Activated CD4-positive, alpha-beta T cell treated with anti-CD3 and anti-CD28 coated beads for 4 hours (primary cell): Measurements from ENCODE around the gene GRB14.
"Not testable (repeated sequence)": the region's sequence is repeated elsewhere in the genome, so short reads cannot be mapped to it uniquely, and the experiment has no call there.

Source experiments
- DNase-seq, 2 donors: peaks; one replicate each; pipeline ENCODE4 v3.0.0-alpha.2; 2020

The GRB14 gene

GRCh38 chr2:164549705-164550104, 71.6 kb downstream of the GRB14 start:
- not testable (repeated sequence) for DNase-seq

- DNase-seq = no peak
These were observed 75.8 kb downstream of the GRB14 start for GRCh38 chr2:164545484-164545883.

DNA sequence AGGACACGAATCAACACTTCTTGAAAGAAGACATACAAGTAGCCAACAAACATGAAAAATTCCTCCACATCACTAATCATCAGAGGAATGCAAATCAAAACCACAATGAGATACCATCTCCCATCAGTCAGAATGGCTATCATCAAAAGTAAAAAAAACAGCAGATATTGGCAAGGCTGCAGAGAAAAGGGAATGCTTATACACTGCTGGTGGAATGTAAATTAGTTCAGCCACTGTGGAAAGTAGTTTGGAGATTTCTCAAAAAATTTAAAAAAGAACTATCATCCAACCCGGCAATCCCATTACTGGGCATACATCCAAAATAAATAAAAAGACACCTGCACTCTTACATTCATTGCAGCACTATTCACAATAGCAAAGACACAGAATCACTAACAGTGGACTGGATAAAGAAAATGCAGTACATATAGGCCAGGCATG, 78.7 kb downstream of the GRB14 start:
- DNase-seq = no peak

DNA sequence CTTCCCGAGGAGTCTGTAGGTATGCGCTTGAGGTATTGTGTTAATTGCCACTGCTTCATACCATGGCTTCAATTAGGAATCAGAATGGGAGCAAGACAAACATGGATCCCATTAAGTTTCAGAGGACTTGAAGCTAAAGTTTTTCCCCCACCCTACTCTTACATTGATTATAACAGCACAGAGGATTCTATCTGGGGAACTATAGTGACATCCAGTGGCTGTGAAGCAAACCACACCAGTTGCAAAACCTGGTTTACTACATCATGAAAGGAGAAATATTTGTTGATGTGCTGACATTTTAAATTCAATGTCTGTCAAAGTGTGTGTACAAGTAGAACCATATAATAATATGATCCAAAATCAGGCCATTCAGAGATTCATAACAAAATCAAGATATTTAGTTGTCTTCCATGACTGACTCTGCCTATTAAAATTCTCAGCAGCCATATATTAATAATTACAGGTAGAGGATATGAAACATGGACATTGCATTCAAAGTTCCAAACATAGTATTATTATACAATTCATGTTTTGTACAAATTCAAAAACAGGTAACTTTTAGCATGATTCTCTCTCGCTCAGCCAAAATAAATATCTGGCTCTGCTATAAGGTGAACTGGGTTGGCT, 82.9 kb downstream of the GRB14 start:
- no peak for DNase-seq

DNA sequence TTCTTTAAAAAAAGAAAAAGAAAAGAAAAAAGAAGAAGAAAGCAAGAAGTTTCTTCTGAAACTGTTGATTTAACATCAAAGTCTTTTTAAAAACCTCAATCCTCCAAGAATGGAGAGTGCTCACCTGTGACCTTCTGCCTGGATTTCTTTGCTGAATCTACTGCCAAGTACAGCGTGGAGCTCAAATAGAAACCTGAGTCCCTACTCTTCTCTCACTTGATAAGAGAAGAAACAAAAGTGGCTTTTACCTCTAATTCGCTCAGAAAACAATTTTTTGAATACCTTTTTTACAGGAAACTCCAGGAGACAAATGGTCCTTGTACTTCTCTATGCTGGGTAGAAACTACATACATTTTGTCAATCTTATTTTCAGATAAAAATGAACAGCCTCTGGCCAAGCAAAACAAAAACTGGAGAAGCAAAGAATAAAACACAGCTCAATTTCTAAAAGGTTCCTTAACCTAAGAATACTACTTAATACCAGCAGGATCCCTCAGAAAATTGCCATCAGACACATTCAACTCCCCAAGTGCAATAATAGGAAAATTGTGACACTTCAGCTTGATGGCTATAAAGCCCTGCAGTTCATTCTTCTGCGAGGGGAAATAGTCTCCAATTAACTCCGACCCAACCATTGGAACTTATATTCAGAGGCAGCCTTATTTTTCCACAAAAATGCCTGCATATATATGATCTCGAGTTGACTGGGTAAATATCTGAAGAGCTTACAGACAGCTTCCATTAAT, 85.8 kb downstream of the GRB14 start:
- DNase-seq = no peak

GRCh38 chr2:164530464-164530863, 90.8 kb downstream of the GRB14 start:
- no peak for DNase-seq

DNA sequence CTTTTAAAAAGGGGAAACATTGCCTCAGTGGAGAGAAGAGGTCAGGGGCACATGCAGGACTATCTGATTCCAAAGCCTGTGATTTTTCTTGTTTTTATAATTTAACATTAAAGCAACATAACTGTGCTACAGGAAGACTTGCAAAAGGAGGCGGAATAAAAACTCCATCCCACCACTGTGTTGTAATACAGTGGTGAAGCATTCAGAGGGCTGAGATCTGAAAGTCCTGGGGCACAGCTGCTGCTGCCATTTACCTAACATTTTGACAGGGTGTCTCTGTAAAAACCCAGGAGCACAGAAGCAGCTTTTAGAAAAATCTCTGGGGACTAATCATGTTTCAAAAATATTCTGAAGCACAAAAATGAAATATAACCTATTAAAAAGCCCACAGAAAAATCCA, 97.6 kb downstream of the GRB14 start:
- no peak for DNase-seq

DNA sequence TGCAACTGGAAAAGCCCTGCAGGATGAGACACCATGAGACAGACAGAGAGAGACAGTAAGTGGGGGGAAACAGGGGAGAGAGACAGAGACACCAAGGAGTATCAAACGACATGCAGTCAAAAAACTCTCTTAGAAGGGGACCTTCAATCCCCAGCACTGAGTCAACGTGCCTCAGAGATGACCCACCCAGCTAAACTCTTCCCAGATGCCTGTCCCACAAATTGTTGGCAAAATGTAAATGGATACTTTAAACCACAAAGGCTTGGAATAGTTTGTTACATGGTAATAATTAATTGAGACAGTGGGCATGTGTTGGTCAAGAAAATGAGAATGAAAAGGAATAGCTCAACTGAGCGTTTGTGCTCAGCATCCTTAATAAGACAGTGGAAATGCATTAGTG, 98.3 kb downstream of the GRB14 start:
- no peak for DNase-seq

DNA sequence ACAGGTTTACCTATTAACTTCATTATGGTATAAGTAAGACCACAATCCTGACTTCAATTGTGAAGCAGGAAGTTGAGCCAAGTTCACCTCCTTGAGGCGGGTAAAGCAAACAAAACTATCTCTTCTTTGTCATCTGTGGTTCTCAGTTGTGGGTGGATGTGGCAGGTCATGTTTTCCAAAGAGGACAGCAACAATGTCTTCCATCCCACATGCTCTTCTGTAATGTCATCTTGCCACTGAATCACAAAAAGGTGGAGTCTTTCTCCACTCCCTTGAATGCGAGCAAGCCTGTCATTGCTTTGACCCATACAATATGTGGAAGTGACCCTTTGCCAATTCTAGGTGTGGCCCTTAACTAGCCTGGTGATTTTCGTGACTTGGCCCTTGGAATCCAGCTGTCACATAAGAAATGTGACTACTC, 98.7 kb downstream of the GRB14 start:
- DNase-seq = no peak

DNA sequence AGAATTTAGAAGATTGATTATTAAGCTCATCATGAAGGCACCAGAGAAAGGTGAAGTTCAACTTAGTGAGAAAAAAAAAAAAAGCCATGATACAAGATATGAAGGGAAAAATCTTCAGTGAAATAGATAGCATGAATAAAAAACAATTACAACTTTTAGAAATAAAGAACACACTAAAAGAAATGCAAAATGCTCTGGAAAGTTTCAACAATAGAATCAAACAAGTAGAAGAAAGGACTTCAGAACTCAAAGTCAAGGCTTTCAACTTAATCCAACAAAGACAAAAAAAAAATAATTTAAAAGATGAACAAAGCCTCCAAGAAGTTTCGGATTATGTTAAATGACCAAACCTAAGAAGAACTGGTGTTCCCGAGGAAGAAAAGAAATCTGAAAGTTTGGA, 105.5 kb downstream of the GRB14 start:
- no peak for DNase-seq

DNA sequence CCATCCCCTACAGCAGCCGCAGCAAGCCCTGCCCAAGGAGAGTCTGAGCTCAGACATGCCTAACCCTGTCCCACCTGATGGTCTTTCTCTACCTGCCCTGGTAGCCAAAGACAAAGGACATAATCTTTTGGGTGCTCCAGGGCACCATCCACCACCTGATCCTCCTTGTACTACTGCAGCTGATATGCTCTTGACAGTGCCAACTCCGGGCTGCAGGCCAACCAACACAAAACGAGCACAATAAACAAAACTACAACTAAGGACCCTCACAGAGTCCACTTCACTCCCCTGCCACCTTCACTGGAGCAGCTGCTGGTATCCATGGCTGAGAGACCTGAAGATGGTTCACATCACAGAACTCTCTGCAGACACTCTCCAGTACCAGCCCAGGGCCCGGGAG, 106.3 kb downstream of the GRB14 start:
- no peak for DNase-seq

DNA sequence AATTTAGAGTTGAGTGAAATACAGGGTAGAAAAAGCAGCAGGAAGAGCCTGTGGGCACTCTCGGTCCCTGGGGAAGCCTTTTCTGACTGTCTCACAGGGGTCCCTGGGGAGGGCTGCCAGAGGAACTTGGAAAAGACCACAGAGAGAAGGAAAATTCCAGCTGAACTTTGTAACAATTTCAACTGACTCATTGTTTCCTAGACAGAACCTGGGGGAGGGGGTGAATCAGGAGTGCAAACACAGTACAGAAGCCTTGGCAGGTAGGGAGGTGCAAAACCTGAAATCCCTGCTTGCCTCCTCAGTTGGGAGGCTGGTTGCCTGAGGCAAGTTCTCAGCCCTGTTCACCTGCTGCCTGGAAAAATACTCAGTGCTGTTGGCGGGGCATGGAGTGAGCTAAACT, 106.8 kb downstream of the GRB14 start:
- no peak for DNase-seq

- DNase-seq = no peak
These were observed 108.4 kb downstream of the GRB14 start for GRCh38 chr2:164512871-164513270.

DNA sequence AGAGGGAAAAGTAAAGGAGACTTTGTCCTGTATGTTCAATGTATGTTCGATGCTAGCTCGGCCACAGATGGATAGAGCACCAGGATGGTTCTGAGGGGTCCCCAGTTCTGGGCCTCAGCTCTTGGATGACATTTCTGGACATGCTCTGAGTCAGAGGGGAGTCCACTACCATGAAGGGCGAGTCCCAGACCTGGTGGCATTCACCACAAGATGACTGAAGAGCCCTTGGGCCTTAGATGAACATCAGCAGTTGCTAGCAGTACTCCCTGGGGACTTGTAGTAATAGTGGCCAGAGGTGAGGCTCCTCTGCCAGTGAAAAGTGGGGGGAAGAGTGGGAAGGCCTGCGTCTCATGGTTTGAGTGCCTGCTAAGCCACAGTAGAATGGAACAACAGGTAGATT, 109.5 kb downstream of the GRB14 start:
- DNase-seq = no peak

DNA sequence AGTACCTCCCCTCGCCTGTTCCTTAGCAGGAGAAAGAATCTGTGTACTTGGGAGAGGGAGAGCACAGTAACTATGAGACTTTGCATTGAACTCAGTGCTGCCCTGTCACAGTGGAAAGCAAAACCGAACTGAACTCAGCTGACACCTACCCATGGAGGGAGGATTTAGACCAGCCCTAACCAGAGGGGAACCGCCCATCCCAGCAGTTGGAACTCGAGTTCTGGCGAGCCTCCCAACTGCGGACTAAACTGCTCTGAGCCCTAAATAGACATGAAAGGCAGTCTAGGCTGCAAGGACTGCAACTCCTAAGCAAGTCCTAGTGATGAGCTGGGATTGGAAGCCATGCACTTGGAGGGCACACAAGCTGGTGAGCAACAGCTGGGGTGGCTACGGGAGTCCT, 110.4 kb downstream of the GRB14 start:
- no peak for DNase-seq

- DNase-seq = no peak
These were observed 112.0 kb downstream of the GRB14 start for GRCh38 chr2:164509137-164509877.

GRCh38 chr2:164504253-164504652, 117.0 kb downstream of the GRB14 start:
- DNase-seq = no peak

DNA sequence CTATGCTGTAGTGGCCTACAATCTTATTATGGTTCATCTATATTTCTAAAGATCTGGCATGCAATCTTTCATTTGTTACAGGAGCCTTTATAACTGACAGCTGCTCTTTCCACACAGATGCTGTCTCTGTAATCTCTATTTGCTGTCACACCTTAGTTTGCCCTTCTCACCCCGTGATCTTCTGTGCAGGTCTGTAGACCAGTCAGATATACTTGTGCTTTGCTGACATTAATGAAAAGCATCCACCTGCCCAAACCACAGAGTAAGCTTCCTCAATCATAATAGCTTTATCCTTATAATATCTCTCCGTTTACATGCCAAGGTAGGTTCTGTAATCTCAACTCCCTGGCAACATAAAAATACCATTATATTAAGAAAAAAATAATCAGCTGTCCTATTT, 122.4 kb downstream of the GRB14 start:
- DNase-seq = no peak

GRCh38 chr2:164496881-164497280, 124.4 kb downstream of the GRB14 start:
- DNase-seq = no peak

DNA sequence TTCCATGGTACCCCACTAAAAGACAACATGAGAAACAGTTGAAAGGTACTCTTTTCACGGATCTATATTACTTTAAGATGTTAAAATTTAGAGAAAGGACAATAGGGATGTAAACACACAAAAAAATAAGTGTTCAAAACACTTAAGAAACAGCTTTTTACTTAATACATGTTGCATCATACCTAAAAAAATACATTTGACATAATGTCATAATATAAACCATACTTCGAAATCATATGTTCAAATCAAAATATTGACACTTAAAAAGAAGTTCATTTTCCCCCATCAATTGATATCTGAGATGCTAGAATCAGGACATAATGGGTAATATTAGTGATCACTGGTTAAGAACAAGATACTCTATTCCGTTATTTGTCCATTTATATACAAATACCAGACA, 124.9 kb downstream of the GRB14 start:
- no peak for DNase-seq

DNA sequence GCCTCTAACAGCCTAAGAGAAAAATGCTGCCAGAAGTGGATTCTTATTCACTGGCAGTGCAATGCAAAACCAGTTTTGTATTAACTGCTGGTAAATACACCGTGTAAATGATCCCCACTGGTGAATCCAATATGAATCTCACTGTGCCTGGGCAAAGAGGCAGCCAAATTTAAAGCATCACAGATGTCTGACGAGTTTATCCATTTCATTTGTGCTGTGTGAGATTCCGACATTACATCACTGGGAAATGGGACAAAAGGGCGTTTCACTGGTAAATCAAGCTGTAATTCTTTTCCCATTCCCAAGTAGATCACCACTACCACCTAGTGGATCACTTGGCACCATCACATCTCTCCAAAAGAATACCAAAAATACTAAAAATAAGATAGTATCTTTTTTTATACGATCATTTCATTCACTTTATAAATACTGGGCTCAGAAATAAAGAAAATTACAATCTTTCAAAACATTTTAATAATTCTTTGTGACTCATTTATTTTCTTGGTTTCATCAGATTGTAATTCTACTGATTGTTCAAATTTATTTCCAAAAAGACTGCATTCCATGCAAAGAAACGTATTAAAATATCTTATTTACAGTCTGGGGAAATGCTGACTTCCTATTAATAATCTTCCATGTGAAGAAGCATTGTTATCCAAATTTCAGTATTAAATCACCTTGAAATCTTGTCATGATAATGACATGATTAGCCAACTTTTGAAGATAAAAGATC, 125.6 kb downstream of the GRB14 start:
- no peak for DNase-seq

GRCh38 chr2:164485541-164485940, 135.7 kb downstream of the GRB14 start:
- DNase-seq = no peak

DNA sequence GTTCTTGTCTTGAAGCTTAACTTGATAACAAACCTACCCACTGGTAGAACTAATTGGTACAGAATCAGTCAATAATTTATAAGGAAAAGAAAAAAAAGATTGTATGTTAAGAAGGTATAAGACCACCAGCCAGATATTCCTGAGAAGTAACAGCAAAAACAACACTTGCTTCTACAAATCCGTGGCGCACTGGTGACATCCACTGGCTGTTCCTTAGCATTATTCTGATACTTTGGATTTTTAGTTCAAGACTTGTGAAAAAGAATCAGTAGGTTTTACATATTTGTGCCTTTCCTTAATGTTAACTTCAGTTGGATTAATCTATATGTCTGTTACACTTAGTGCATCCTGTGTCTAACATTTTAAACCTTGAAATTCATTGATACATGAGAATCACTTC, 141.8 kb downstream of the GRB14 start:
- no peak for DNase-seq
